ENCODE data around the gene NOSTRIN. TPM values are rescaled to one million over a fixed set of nuclear protein-coding genes. Genes with fewer than 3 reads are reported as not detected.

NOSTRIN gene
- polyA plus RNA-seq, 3 donors, result not detected

DNA sequence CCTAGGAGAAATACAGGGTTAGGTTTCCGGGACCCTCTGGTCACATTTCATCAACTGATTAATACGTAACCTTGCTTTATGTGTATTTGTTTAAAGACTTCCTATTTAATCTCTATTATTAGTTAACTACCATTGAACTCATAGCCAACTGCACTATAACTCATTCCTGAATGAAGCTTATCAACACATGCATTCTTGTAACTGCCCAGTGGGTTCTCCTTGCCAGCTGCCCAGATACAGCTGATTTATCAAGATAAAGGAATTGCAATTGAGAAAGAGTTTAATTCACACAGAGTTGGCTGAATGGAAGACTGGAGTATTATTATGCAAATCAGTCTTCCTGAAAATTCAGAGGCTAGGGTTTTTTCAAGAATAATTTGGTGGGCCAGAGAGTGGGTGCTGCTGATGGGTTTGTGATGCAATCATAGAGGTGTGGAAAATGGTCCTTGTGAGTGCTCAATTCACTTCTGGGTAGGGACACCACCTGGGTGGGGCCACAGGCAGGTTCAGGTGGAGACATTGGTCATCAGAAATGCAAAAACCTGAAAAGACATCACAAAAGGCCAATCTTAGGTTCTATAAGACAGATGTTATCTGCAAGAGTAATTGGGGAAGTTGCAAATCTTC lies 21.1 kb upstream of the NOSTRIN start:
- H3K27me3 ChIP-seq (ENCODE audit: control insufficient read depth in 2 of 2, insufficient read depth in 2 of 2, low read length in 2 of 2), result no peaks in the 10 kb centered on the region
- H3K79me2 ChIP-seq (ENCODE audit: insufficient read depth, low read length), result no peaks in the 10 kb centered on the region
- no peak overlapping the region for H3K4me3 ChIP-seq (replicated peaks in 1 of 3; ENCODE audit: low read depth in 2 of 3, low read length in 3 of 3)
- Mint-ChIP-seq H3K4me1 (no peaks in the 10 kb centered on the region), H3K36me3 (no peaks in the 10 kb centered on the region), H3K4me3 (no peak overlapping the region), H3K9me3 (peaks cover 0 to 7% (median 3%) of the 10 kb centered on the region in 7 donors), H3K27ac (no peak overlapping the region), H3K27me3 (ENCODE audit: low read depth in 3 of 3) (peaks cover 0 to 2% (median 0%) of the 10 kb centered on the region in 3 donors)
- TF ChIP-seq, protein P1, sequence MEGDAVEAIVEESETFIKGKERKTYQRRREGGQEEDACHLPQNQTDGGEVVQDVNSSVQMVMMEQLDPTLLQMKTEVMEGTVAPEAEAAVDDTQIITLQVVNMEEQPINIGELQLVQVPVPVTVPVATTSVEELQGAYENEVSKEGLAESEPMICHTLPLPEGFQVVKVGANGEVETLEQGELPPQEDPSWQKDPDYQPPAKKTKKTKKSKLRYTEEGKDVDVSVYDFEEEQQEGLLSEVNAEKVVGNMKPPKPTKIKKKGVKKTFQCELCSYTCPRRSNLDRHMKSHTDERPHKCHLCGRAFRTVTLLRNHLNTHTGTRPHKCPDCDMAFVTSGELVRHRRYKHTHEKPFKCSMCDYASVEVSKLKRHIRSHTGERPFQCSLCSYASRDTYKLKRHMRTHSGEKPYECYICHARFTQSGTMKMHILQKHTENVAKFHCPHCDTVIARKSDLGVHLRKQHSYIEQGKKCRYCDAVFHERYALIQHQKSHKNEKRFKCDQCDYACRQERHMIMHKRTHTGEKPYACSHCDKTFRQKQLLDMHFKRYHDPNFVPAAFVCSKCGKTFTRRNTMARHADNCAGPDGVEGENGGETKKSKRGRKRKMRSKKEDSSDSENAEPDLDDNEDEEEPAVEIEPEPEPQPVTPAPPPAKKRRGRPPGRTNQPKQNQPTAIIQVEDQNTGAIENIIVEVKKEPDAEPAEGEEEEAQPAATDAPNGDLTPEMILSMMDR (IDR thresholded peaks at IDR 0.05), result no peak
- H4K20me1 ChIP-seq (ENCODE audit: insufficient read depth, low read length), result no peaks in the 10 kb centered on the region
- intact Hi-C loops (cut with micrococcal nuclease), result no loop called here
- no peak overlapping the region for H3K9ac ChIP-seq (ENCODE audit: insufficient read depth, low read length, poor library complexity, severe bottlenecking)
- no CpG with 5 or more reads among the region's 2 CpGs for WGBS (ENCODE audit: insufficient coverage)
- no peak overlapping the region for H2AFZ ChIP-seq (ENCODE audit: insufficient read depth, low read depth, low read length, poor library complexity, severe bottlenecking)
- peaks cover 0 to 7% of the 10 kb centered on the region in 2 donors for H3K9me3 ChIP-seq (replicated peaks in 1 of 2; ENCODE audit: control insufficient read depth in 1 of 2, insufficient read depth in 1 of 2, low read length in 2 of 2)
- no peak overlapping the region for H3K27ac ChIP-seq (ENCODE audit: low read depth in 1 of 2, low read length in 2 of 2)
- no peak overlapping the region for H3K4me2 ChIP-seq (replicated peaks; ENCODE audit: extremely low read depth, low read length, poor library complexity, severe bottlenecking)
- no peak for DNase-seq
- no peaks in the 10 kb centered on the region for H3K4me1 ChIP-seq (ENCODE audit: control insufficient read depth in 1 of 2, insufficient read depth in 2 of 2, low read length in 2 of 2)
- no peaks in the 10 kb centered on the region for H3K36me3 ChIP-seq (replicated peaks in 1 of 2; ENCODE audit: control insufficient read depth in 1 of 2, insufficient read depth in 2 of 2, low read length in 2 of 2)

DNA sequence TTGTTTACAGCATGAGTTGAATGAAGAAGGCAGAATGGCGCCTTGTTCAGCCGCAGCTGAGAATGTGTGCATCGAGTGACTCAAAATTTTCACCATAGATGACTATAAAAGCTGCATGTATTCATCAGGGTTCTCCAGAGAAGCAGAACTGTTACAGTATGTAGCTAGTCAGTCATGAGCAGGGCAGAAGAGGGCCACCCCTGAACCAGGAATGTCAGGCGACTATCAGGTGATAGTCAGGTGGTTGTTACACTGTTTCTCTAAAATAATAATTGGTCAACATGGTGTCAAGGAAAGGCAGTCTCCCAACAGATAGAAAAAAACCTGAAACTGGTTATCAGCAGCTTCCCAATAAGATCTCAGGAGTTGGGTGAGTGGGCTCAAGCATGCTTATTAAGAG lies 20.2 kb upstream of the NOSTRIN start:
- Mint-ChIP-seq H3K9me3 (peaks cover 0 to 3% (median 2%) of the 10 kb centered on the region in 7 donors), H3K4me1 (no peaks in the 10 kb centered on the region), H3K4me3 (no peak overlapping the region), H3K36me3 (no peaks in the 10 kb centered on the region), H3K27me3 (ENCODE audit: low read depth in 3 of 3) (peaks cover 0 to 2% (median 0%) of the 10 kb centered on the region in 3 donors), H3K27ac (no peak overlapping the region)
- Histone ChIP-seq H3K9ac (ENCODE audit: insufficient read depth, low read length, poor library complexity, severe bottlenecking) (no peak overlapping the region), H3K4me2 (replicated peaks; ENCODE audit: extremely low read depth, low read length, poor library complexity, severe bottlenecking) (no peak overlapping the region), H4K20me1 (ENCODE audit: insufficient read depth, low read length) (no peaks in the 10 kb centered on the region), H3K27ac (ENCODE audit: low read depth in 1 of 2, low read length in 2 of 2) (no peak overlapping the region), H3K9me3 (replicated peaks in 1 of 2; ENCODE audit: control insufficient read depth in 1 of 2, insufficient read depth in 1 of 2, low read length in 2 of 2) (no peaks in the 10 kb centered on the region), H2AFZ (ENCODE audit: insufficient read depth, low read depth, low read length, poor library complexity, severe bottlenecking) (no peak overlapping the region), H3K79me2 (ENCODE audit: insufficient read depth, low read length) (no peaks in the 10 kb centered on the region), H3K4me3 (replicated peaks in 1 of 3; ENCODE audit: low read depth in 2 of 3, low read length in 3 of 3) (no peak overlapping the region), H3K4me1 (ENCODE audit: control insufficient read depth in 1 of 2, insufficient read depth in 2 of 2, low read length in 2 of 2) (no peaks in the 10 kb centered on the region), H3K27me3 (ENCODE audit: control insufficient read depth in 2 of 2, insufficient read depth in 2 of 2, low read length in 2 of 2) (no peaks in the 10 kb centered on the region), H3K36me3 (replicated peaks in 1 of 2; ENCODE audit: control insufficient read depth in 1 of 2, insufficient read depth in 2 of 2, low read length in 2 of 2) (no peaks in the 10 kb centered on the region)
- intact Hi-C loops (cut with micrococcal nuclease), result no loop called here
- no peak for DNase-seq
- 100% methylated on average over 3 of the region's 4 CpGs for WGBS (ENCODE audit: insufficient coverage)
- TF ChIP-seq, protein P1 (IDR thresholded peaks at IDR 0.05), result no peak
